Neural cell (in vitro differentiated cells): ENCODE measurements around the gene CTR9. TPM values are rescaled to one million over a fixed set of nuclear protein-coding genes. Genes with fewer than 3 reads are reported as not detected.

Experiments
- H2AFZ ChIP-seq: fragments of 200-600, 300-800 bp; sonication (generic), shearing (Covaris generic); 2 replicates; pipeline ENCODE4 v1.6.0; 2014; ENCODE audit warnings: low read depth, mild to moderate bottlenecking, antibody characterized with exemption, low read length, moderate library complexity
- H3F3A ChIP-seq: fragments of 200-600 bp; shearing (Covaris generic); 2 replicates; pipeline ENCODE4 v1.6.1; 2016; ENCODE audit warnings: mild to moderate bottlenecking, moderate library complexity, mixed read lengths, antibody characterized with exemption, low read length; ENCODE audit not compliant: insufficient read depth, poor library complexity, severe bottlenecking
- H3K27ac ChIP-seq: fragments of 200-600, 300-800 bp; sonication (generic), shearing (Covaris generic); 2 replicates; pipeline ENCODE4 v1.5.1; 2014; ENCODE audit warnings: mild to moderate bottlenecking, low read length, moderate library complexity
- H3K27me3 ChIP-seq: fragments of 300-800, 200-600 bp; sonication (generic), shearing (Covaris generic); 2 replicates; pipeline ENCODE4 v1.6.0; 2014; ENCODE audit warnings: mild to moderate bottlenecking, low read depth, low read length, moderate library complexity; ENCODE audit not compliant: insufficient read depth
- H3K36me3 ChIP-seq: fragments of 300-800, 200-600 bp; sonication (generic), shearing (Covaris generic); 2 replicates; pipeline ENCODE4 v1.5.1; 2014; ENCODE audit warnings: mild to moderate bottlenecking, antibody characterized with exemption, low read length, moderate library complexity; ENCODE audit not compliant: insufficient read depth
- H3K4me2 ChIP-seq: fragments of 300-800, 200-600 bp; sonication (generic), shearing (Covaris generic); 2 replicates; pipeline ENCODE4 v1.6.0; 2014; ENCODE audit warnings: mild to moderate bottlenecking, low read length
- H3K4me3 ChIP-seq: fragments of 300-800, 200-600 bp; sonication (generic), shearing (Covaris generic); 2 replicates; pipeline ENCODE4 v1.5.1; 2014; ENCODE audit warnings: mild to moderate bottlenecking, low read length, moderate library complexity
- H3K79me2 ChIP-seq: fragments of 200-600 bp; shearing (Covaris generic); replicated peaks from 2 replicates; pipeline ENCODE4 v1.6.0; 2014; ENCODE audit warnings: mild to moderate bottlenecking, low read length, moderate library complexity; ENCODE audit not compliant: insufficient read depth
- H3K9ac ChIP-seq: fragments of 300-800, 200-600 bp; sonication (generic), shearing (Covaris generic); 2 replicates; pipeline ENCODE4 v1.6.1; 2016; ENCODE audit warnings: mild to moderate bottlenecking, low read length, mixed read lengths
- H3K9me2 ChIP-seq: fragments of 200-600 bp; shearing (Covaris generic); 2 replicates; pipeline ENCODE4 v1.6.1; 2016; ENCODE audit warnings: mild to moderate bottlenecking, low read length, mixed read lengths; ENCODE audit not compliant: insufficient read depth
- H3K9me3 ChIP-seq: fragments of 200-600, 300-800 bp; sonication (generic), shearing (Covaris generic); 2 replicates; pipeline ENCODE4 v1.6.1; 2016; ENCODE audit warnings: mild to moderate bottlenecking, mixed run types, low read length, moderate library complexity, mixed read lengths
- H4K20me1 ChIP-seq: fragments of 200-600 bp; shearing (Covaris generic); 2 replicates; pipeline ENCODE4 v1.6.1; 2016; ENCODE audit warnings: mild to moderate bottlenecking, mixed run types; ENCODE audit not compliant: insufficient read depth
- EP300 ChIP-seq: fragments of 450-650 bp; conservative IDR thresholded peaks from 2 replicates; pipeline ENCODE4 v1.6.1; 2014; ENCODE audit warnings: antibody characterized with exemption, mild to moderate bottlenecking, moderate library complexity; ENCODE audit not compliant: poor library complexity, severe bottlenecking
- EZH2 ChIP-seq: fragments of 200-600, 300-800 bp; shearing (Covaris generic), sonication (generic); IDR thresholded peaks from 2 replicates; pipeline ENCODE4 v1.6.1; 2014; ENCODE audit warnings: antibody characterized with exemption, low read length, borderline replicate concordance, mild to moderate bottlenecking; ENCODE audit not compliant: insufficient read depth, poor library complexity, severe bottlenecking
- MXI1 ChIP-seq: fragments of 450-650 bp; conservative IDR thresholded peaks from 2 replicates; pipeline ENCODE4 v1.6.1; 2014; ENCODE audit warnings: antibody characterized with exemption, mild to moderate bottlenecking; ENCODE audit not compliant: poor library complexity, severe bottlenecking
- POLR2AphosphoS5 ChIP-seq: IDR thresholded peaks from 2 replicates; pipeline ENCODE4 v1.6.1; 2012
- RAD21 ChIP-seq: fragments of 450-650 bp; conservative IDR thresholded peaks from 2 replicates; pipeline ENCODE4 v1.6.1; 2014; ENCODE audit warnings: antibody characterized with exemption, mild to moderate bottlenecking, moderate library complexity
- SMC3 ChIP-seq: fragments of 450-650 bp; conservative IDR thresholded peaks from 2 replicates; pipeline ENCODE4 v1.6.1; 2014; ENCODE audit warnings: antibody characterized with exemption, mild to moderate bottlenecking, moderate library complexity; ENCODE audit not compliant: poor library complexity
- TAF1 ChIP-seq: IDR thresholded peaks from 2 replicates; pipeline ENCODE4 v1.6.1; 2012; ENCODE audit warnings: low read depth
- polyA plus RNA-seq: library from polyadenylated mRNA; depleted of rRNA; stranded (reverse); fragments of >200 nt; gene quantifications from 2 replicates; pipeline ENCODE4 v1.2.3, GENCODE V29; 2014
- TF ChIP-seq, protein P1 (sequence below): fragments of 450-650 bp; IDR thresholded peaks from 2 replicates; pipeline ENCODE4 v1.5.1; 2014; ENCODE audit warnings: antibody characterized with exemption, mild to moderate bottlenecking, moderate library complexity; ENCODE audit not compliant: poor library complexity, severe bottlenecking
- TF ChIP-seq, protein P2 (sequence below): IDR thresholded peaks from 2 replicates; pipeline ENCODE4 v1.6.1; 2012; ENCODE audit warnings: borderline replicate concordance

Gene CTR9
- polyA plus RNA-seq, 1 donor from 2014 or later = 24.1 TPM

DNA sequence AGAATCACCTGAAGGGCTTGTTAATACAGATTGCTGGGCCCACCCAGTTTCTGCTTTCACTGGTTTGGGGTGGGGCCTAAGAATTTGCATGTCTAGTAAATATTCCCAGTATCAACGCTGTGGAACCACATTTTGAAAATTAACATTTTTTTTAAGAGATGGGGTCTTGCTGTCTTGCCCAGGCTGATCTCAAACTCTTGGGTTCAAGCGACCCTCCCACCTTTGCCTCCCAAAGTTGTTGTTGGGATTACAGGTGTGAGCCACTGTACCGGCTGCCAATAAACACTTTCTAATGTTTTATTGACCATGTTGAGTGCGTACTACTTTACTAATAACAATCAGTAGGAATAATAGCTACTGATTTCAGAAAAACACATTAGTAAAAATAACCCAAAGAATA lies 55.2 kb downstream of the CTR9 start:
- H4K20me1 ChIP-seq = peaks cover 4% of the 10 kb centered on the region
- H3K27ac ChIP-seq = no peak overlapping the region
- H2AFZ ChIP-seq = no peak overlapping the region

DNA sequence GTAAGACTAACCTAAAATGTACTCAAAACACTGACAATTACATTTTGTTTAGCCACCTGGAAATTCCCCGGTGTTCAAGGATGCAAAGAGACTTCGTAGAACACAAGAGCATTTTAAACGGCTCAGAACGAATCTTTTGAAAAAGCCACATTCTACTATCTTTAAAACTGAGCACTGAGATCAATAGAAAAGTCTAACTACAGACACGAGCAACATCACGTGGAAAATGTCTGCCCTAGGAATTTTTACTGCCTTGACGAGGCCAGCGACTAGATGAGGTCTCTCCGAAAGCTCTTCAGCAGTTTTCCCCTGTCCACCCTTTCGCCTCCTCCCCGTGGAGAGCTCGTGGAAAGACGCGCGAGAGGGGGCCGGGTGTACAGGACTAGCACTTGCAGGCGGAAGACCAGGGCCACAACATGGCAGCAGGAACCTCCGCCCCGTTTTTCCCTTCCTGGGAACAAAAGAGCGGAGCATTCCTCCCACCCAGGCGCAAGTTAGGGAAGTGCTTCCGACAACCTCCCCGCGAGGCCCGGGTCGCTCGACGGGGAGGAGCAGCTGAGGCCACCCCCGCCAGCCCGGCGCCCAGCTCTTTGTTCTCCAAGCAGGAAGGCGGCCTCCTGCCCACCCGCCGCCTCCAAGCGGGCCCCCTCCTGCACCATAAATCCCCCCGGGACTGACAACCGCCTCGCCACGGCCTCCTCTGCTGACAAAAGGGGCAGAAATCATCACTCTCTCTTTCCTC lies 56.6 kb downstream of the CTR9 start:
- Histone ChIP-seq H4K20me1 (peaks cover 4% of the 10 kb centered on the region), H3K27ac (peak overlapping the region; percentile 100), H3K79me2 (peaks cover 76% of the 10 kb centered on the region), H3K4me2 (peak overlapping the region; percentile 100), H3F3A (peaks cover 28% of the 10 kb centered on the region), H3K36me3 (peaks cover 27% of the 10 kb centered on the region), H3K9me3 (no peaks in the 10 kb centered on the region), H3K9me2 (no peaks in the 10 kb centered on the region), H3K9ac (peak overlapping the region; percentile 100), H3K27me3 (no peaks in the 10 kb centered on the region), H3K4me3 (peak overlapping the region; percentile 97), H2AFZ (peak overlapping the region; percentile 68)
- TF ChIP-seq, protein P1, sequence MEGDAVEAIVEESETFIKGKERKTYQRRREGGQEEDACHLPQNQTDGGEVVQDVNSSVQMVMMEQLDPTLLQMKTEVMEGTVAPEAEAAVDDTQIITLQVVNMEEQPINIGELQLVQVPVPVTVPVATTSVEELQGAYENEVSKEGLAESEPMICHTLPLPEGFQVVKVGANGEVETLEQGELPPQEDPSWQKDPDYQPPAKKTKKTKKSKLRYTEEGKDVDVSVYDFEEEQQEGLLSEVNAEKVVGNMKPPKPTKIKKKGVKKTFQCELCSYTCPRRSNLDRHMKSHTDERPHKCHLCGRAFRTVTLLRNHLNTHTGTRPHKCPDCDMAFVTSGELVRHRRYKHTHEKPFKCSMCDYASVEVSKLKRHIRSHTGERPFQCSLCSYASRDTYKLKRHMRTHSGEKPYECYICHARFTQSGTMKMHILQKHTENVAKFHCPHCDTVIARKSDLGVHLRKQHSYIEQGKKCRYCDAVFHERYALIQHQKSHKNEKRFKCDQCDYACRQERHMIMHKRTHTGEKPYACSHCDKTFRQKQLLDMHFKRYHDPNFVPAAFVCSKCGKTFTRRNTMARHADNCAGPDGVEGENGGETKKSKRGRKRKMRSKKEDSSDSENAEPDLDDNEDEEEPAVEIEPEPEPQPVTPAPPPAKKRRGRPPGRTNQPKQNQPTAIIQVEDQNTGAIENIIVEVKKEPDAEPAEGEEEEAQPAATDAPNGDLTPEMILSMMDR = no peak
- peak; percentile 85 for TF ChIP-seq MXI1
- peak; percentile 41 for TF ChIP-seq POLR2AphosphoS5
- TF ChIP-seq, protein P2, sequence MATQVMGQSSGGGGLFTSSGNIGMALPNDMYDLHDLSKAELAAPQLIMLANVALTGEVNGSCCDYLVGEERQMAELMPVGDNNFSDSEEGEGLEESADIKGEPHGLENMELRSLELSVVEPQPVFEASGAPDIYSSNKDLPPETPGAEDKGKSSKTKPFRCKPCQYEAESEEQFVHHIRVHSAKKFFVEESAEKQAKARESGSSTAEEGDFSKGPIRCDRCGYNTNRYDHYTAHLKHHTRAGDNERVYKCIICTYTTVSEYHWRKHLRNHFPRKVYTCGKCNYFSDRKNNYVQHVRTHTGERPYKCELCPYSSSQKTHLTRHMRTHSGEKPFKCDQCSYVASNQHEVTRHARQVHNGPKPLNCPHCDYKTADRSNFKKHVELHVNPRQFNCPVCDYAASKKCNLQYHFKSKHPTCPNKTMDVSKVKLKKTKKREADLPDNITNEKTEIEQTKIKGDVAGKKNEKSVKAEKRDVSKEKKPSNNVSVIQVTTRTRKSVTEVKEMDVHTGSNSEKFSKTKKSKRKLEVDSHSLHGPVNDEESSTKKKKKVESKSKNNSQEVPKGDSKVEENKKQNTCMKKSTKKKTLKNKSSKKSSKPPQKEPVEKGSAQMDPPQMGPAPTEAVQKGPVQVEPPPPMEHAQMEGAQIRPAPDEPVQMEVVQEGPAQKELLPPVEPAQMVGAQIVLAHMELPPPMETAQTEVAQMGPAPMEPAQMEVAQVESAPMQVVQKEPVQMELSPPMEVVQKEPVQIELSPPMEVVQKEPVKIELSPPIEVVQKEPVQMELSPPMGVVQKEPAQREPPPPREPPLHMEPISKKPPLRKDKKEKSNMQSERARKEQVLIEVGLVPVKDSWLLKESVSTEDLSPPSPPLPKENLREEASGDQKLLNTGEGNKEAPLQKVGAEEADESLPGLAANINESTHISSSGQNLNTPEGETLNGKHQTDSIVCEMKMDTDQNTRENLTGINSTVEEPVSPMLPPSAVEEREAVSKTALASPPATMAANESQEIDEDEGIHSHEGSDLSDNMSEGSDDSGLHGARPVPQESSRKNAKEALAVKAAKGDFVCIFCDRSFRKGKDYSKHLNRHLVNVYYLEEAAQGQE = no peak
- TF ChIP-seq SMC3 = no peak
- no peak for TF ChIP-seq EZH2

More for the DNA sequence above, 55.2 kb downstream of the CTR9 start:
- no peak for TF ChIP-seq SMC3
- no peak for TF ChIP-seq POLR2AphosphoS5
- TF ChIP-seq MXI1 = no peak
- TF ChIP-seq, protein P1 = no peak
- TF ChIP-seq TAF1 = no peak
- TF ChIP-seq, protein P2 = no peak
- TF ChIP-seq RAD21 = no peak
- TF ChIP-seq EP300 = no peak
- no peak for TF ChIP-seq EZH2
- H3K9me2 ChIP-seq = no peaks in the 10 kb centered on the region
- no peaks in the 10 kb centered on the region for H3K27me3 ChIP-seq
- peaks cover 28% of the 10 kb centered on the region for H3F3A ChIP-seq
- peak overlapping the region; percentile 97 for H3K4me3 ChIP-seq
- H3K79me2 ChIP-seq = peaks cover 83% of the 10 kb centered on the region
- no peak overlapping the region for H3K9ac ChIP-seq
- H3K36me3 ChIP-seq = peaks cover 38% of the 10 kb centered on the region
- H3K9me3 ChIP-seq = no peaks in the 10 kb centered on the region
- peak overlapping the region; percentile 100 for H3K4me2 ChIP-seq
